ENCODE data around the gene MARVELD3.

DNA sequence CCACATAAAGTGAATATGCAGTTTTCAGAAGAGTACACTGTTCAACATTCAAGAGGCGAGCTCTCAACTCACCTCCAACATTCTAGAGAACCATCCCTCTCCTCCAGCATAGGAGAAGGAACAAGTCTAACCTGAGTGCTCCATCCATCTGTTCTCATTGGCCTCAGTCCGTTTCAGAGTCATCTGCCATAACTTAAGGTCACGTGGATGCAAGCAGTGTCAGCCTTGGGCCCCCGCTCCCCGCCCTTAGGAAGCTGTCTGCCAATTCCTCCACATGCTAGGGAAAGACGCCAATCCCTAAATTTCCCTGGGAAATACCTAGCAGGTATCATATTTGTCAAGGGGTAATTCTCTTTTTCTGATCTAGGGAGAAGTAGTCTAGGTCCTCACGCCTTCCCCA is 21.4 kb downstream of the MARVELD3 start:
- TF ChIP-seq, protein P1, sequence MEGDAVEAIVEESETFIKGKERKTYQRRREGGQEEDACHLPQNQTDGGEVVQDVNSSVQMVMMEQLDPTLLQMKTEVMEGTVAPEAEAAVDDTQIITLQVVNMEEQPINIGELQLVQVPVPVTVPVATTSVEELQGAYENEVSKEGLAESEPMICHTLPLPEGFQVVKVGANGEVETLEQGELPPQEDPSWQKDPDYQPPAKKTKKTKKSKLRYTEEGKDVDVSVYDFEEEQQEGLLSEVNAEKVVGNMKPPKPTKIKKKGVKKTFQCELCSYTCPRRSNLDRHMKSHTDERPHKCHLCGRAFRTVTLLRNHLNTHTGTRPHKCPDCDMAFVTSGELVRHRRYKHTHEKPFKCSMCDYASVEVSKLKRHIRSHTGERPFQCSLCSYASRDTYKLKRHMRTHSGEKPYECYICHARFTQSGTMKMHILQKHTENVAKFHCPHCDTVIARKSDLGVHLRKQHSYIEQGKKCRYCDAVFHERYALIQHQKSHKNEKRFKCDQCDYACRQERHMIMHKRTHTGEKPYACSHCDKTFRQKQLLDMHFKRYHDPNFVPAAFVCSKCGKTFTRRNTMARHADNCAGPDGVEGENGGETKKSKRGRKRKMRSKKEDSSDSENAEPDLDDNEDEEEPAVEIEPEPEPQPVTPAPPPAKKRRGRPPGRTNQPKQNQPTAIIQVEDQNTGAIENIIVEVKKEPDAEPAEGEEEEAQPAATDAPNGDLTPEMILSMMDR (conservative IDR thresholded peaks at IDR 0.05; ENCODE audit: low read depth, low read length), result no peak
- TF ChIP-seq EZH2 (IDR thresholded peaks at IDR 0.05; ENCODE audit: low read length, unreplicated experiment), result no peak
- TF ChIP-seq EZH2phosphoT487 (IDR thresholded peaks at IDR 0.05; ENCODE audit: borderline replicate concordance, low read length), result no peak

Measured in PC-3 (cell line).